Gastrocnemius medialis (tissue), 4 donors: ENCODE results near the gene KLHDC9. TPM values are rescaled to one million over a fixed set of nuclear protein-coding genes. Genes with fewer than 3 reads are reported as not detected.

ENCODE experiments used
- ATAC-seq, 2 donors: fragments of 150-250 bp; one replicate each; pipeline ENCODE4 v1.9.1; 2016
- DNase-seq, 2 donors: peaks; one replicate each; pipeline ENCODE4 v3.0.0-alpha.2; 2019
- H3K27ac ChIP-seq, 4 donors: fragments of 200-600 bp; sonication (generic); 1 replicate in 1 of 4; 2 replicates in 3 of 4; pipeline ENCODE4 v1.5.1; 2016 to 2018; ENCODE audit warnings: mild to moderate bottlenecking in 2 of 4, moderate library complexity in 1 of 4
- H3K27me3 ChIP-seq, 3 donors: fragments of 200-600 bp; sonication (generic) in 2 of 3; 1 replicate in 1 of 3; 2 replicates in 2 of 3; pipeline versions ENCODE4 v1.5.1 to v1.6.0; 2016 to 2019; ENCODE audit warnings: mild to moderate bottlenecking in 1 of 3, moderate library complexity in 1 of 3
- H3K36me3 ChIP-seq, 2 donors: fragments of 200-600 bp; sonication (generic) in 1 of 2; one replicate each; pipeline ENCODE4 v1.5.1; 2017 to 2018
- H3K4me1 ChIP-seq, 2 donors: fragments of 200-600 bp; sonication (generic) in 1 of 2; one replicate each; pipeline ENCODE4 v1.5.1; 2016 to 2017; ENCODE audit warnings: mild to moderate bottlenecking in 2 of 2
- H3K4me3 ChIP-seq, 4 donors: fragments of 200-600 bp; sonication (generic) in 3 of 4; 1 replicate in 1 of 4; 2 replicates in 3 of 4; pipeline ENCODE4 v1.5.1; 2016 to 2019; ENCODE audit warnings: mild to moderate bottlenecking in 2 of 4
- H3K9me3 ChIP-seq, 3 donors: fragments of 200-600 bp; sonication (generic) in 2 of 3; 1 replicate in 1 of 3; 2 replicates in 2 of 3; pipeline ENCODE4 v1.5.1; 2016 to 2019
- CTCF ChIP-seq, 5 experiments: fragments of 450-650 bp in 3 of 5; fragments of 200-600 bp in 2 of 5; sonication (generic) in 2 of 5; IDR thresholded peaks in 4 of 5; conservative IDR thresholded peaks in 1 of 5; 1 replicate in 4 of 5; 2 replicates in 1 of 5; pipeline ENCODE4 v1.5.1; 2016 to 2019; ENCODE audit warnings: antibody characterized with exemption in 5 of 5, mild to moderate bottlenecking in 3 of 5, moderate library complexity in 3 of 5
- POLR2A ChIP-seq, 2 donors: fragments of 450-650 bp; IDR thresholded peaks; one replicate each; pipeline ENCODE4 v1.6.1; 2017; ENCODE audit warnings: antibody characterized with exemption in 2 of 2, mild to moderate bottlenecking in 2 of 2, moderate library complexity in 2 of 2
- in situ Hi-C, 4 donors: fragments of 200-750 bp; cut with MboI; loops; one replicate each; pipeline versions ENCODE4 v1.15.0 to v1.8.0; 2017; ENCODE audit warnings: low sequenced_read_pairs in 4 of 4
- intact Hi-C: fragments of 100-400 bp; cut with DNase I; formaldehyde crosslinking; loops from one replicate; pipeline ENCODE4 v1.15.1; 2023; ENCODE audit warnings: low total_unique reads
- total RNA-seq, 4 donors: library from RNA; depleted of rRNA; stranded (reverse); fragments of >200 nt; gene quantifications; one replicate each; pipeline versions ENCODE4 v1.1.0 to v1.2.3, GENCODE V29; 2016

The KLHDC9 gene
- total RNA-seq, 4 donors from 2014 or later = 0.89 to 2.4 (median 1.3) TPM

- no peak for ATAC-seq
- in situ Hi-C loops (no loop called here), intact Hi-C loops (no loop called here)
- peaks cover 0 to 63% of the 10 kb centered on the region in 2 donors for H3K36me3 ChIP-seq
- no peaks in the 10 kb centered on the region for H3K9me3 ChIP-seq
- peak overlapping the region in 1 of 4 donors; percentile 14 for H3K27ac ChIP-seq
- no peak overlapping the region for H3K4me3 ChIP-seq
- no peaks in the 10 kb centered on the region for H3K27me3 ChIP-seq
- peaks cover 35 to 40% of the 10 kb centered on the region in 2 donors for H3K4me1 ChIP-seq
- TF ChIP-seq CTCF (IDR thresholded peaks at IDR 0.05 in 4 of 5, conservative IDR thresholded peaks at IDR 0.05 in 1 of 5) (no peak), POLR2A (IDR thresholded peaks at IDR 0.05) (no peak)
- no peak for DNase-seq
These were observed 29.5 kb downstream of the KLHDC9 start for GRCh38 chr1:161127649-161128048.

- no peak for ATAC-seq
- in situ Hi-C loops = no loop called here
These were observed 30.6 kb downstream of the KLHDC9 start for GRCh38 chr1:161128591-161129420.

GRCh38 chr1:161130266-161130665 is 32.1 kb downstream of the KLHDC9 start:
- Histone ChIP-seq H3K9me3 (no peaks in the 10 kb centered on the region), H3K4me1 (peaks cover 48 to 49% of the 10 kb centered on the region in 2 donors), H3K36me3 (peaks cover 0 to 43% of the 10 kb centered on the region in 2 donors), H3K27me3 (no peaks in the 10 kb centered on the region), H3K27ac (peak overlapping the region; percentile 94 to 98 (median 96)), H3K4me3 (no peak overlapping the region)
- intact Hi-C loops = loop anchor here (10.0 kb wide), 1 partner anchor 1095 kb away; the partner anchor contains the start of gene PIGM
- in situ Hi-C loops = no loop called here
- no peak for TF ChIP-seq POLR2A (IDR thresholded peaks at IDR 0.05)
- TF ChIP-seq CTCF (IDR thresholded peaks at IDR 0.05 in 4 of 5, conservative IDR thresholded peaks at IDR 0.05 in 1 of 5) = no peak
- ATAC-seq (no peak), DNase-seq (no peak)

More at GRCh38 chr1:161128591-161129420, 30.6 kb downstream of the KLHDC9 start:
- Histone ChIP-seq H3K9me3 (no peaks in the 10 kb centered on the region), H3K4me1 (peaks cover 42 to 45% of the 10 kb centered on the region in 2 donors), H3K4me3 (no peak overlapping the region), H3K27me3 (no peaks in the 10 kb centered on the region), H3K36me3 (peaks cover 0 to 52% of the 10 kb centered on the region in 2 donors), H3K27ac (peak overlapping the region in 2 of 4 donors; percentile 4 to 31)
- no peak for TF ChIP-seq CTCF (IDR thresholded peaks at IDR 0.05 in 4 of 5, conservative IDR thresholded peaks at IDR 0.05 in 1 of 5)
- no peak for DNase-seq
- intact Hi-C loops = no loop called here

GRCh38 chr1:161131523-161132409 is 33.6 kb downstream of the KLHDC9 start:
- H3K4me1 ChIP-seq = peaks cover 53% of the 10 kb centered on the region in 2 donors
- H3K27me3 ChIP-seq = no peaks in the 10 kb centered on the region
- DNase-seq (no peak), ATAC-seq (peak in 1 of 2 donors; percentile 1)
- in situ Hi-C loops (no loop called here), intact Hi-C loops (loop anchor here (1.0 to 10.0 kb wide), 7 partner anchors 13 to 1097 kb away; partner anchors contain the start of genes NDUFS2, NIT1, PFDN2 and PIGM)
- H3K4me3 ChIP-seq = peak overlapping the region; percentile 83 to 91 (median 84)
- peak overlapping the region; percentile 94 to 98 (median 96) for H3K27ac ChIP-seq
- H3K36me3 ChIP-seq = peaks cover 0 to 39% of the 10 kb centered on the region in 2 donors
- no peaks in the 10 kb centered on the region for H3K9me3 ChIP-seq
- TF ChIP-seq CTCF (IDR thresholded peaks at IDR 0.05 in 4 of 5, conservative IDR thresholded peaks at IDR 0.05 in 1 of 5) = no peak
- no peak for TF ChIP-seq POLR2A (IDR thresholded peaks at IDR 0.05)
